Fibroblast of upper back skin (primary cell): ENCODE data around the gene LRIT3.

ENCODE experiments used
- DNase-seq: peaks from one replicate; pipeline ENCODE4 v3.0.0-alpha.2; 2013

LRIT3 gene, protein sequence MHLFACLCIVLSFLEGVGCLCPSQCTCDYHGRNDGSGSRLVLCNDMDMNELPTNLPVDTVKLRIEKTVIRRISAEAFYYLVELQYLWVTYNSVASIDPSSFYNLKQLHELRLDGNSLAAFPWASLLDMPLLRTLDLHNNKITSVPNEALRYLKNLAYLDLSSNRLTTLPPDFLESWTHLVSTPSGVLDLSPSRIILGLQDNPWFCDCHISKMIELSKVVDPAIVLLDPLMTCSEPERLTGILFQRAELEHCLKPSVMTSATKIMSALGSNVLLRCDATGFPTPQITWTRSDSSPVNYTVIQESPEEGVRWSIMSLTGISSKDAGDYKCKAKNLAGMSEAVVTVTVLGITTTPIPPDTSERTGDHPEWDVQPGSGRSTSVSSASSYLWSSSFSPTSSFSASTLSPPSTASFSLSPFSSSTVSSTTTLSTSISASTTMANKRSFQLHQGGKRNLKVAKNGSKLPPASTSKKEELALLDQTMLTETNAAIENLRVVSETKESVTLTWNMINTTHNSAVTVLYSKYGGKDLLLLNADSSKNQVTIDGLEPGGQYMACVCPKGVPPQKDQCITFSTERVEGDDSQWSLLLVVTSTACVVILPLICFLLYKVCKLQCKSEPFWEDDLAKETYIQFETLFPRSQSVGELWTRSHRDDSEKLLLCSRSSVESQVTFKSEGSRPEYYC

DNA sequence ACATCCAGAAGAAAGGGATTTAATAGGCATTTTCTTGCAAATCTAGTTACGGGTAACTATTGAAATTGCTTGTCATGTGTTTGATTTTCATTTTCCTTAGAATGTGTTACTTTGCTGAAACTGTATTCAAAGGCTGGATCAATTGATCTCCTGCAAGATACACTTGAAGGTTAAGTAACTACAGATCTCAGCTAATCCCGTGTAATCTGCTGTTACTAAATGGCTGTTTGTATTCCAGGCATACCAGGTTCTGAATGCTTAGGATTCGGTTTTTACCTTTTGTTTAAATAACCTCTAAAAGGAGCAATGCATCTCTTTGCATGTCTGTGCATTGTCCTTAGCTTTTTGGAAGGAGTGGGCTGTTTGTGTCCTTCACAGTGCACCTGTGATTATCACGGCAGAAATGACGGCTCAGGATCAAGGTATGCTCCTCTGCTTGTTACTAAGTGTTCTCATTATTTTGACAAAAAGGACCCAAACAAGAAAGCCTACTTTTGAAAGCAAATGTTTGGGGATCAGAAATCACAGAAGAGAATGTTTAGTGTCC lies at the start of gene LRIT3:
LRIT3 (plus strand) TSS at position 212 of the 547 bp plus-strand sequence; CDS start at position 307, 95 bp downstream.
- DNase-seq: no peak

DNA sequence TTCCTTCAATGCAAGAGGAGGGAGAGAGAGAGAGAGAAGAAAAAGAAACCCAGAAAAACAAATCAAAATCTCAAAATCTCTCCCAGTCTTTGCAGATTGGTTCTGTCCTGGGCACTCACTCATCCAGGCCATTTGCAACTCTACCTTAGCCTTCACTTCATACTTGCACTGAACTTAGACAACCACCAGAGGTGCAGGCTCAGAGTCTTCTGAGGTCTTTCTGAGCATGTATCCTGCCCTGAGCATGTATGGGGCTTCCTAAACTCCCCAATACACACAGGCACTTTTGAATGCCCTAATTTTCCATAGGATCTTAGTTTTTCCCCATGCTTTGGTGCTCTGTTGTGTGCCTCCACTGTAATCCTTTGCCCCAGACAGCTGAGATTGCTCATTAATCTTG lies 49.0 kb upstream of the LRIT3 start:
- no peak for DNase-seq

DNA sequence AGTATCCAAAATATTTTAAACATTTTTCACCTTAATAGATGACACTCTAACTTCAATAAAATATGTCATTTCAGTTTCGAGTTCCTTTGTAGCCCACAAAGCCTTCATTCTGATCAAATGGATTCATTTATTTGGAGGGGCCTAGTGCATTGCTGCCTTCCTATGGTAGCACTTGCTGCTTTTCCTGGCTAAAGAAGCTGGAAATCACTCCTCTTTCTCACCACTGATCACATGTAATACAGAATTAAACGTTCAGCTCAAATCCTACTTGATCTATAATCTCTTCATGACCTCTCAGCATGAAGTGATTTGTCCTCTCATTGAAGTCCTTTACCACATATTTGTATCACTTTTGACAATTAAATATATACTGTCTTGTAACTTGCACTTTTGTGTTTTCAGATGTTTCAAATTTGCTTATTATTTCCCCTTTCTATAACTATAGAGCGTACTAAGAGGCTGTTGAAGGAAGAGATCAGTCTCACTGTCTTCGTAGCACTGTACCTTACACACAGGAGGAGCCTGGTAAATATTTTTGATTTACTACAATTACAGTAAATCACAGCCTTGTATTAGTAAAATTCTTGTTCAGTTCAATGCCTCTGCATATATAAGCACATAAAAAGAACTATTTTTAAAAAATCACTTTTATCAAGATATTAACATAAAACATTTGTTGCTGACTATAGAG lies 46.7 kb upstream of the LRIT3 start:
- no peak for DNase-seq

DNA sequence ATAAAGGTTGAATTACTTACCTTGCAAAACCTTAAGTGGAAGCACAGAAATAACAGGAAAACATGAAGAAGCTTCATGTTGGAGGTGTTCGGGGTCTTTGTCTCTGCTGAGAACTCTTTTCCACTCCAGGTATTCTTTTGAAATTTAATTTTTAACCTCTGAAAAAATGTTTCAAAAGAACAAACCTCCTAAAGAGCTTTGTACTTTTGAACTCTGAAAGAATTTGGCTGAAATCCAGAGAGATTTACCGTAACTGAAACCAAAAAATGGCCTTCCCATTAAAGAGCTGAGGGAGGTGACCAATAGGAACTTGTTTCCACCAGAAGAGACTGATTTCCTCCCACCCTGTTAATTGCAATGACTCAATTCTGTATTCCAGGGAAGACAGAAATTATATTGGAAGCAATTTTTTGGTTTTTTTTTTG lies 46.0 kb upstream of the LRIT3 start, which contains the start of gene CFI:
CFI (minus strand) TSS at position 105 of the 425 bp plus-strand sequence; CDS start at position 77, 28 bp downstream.
- DNase-seq: peak; percentile 82

DNA sequence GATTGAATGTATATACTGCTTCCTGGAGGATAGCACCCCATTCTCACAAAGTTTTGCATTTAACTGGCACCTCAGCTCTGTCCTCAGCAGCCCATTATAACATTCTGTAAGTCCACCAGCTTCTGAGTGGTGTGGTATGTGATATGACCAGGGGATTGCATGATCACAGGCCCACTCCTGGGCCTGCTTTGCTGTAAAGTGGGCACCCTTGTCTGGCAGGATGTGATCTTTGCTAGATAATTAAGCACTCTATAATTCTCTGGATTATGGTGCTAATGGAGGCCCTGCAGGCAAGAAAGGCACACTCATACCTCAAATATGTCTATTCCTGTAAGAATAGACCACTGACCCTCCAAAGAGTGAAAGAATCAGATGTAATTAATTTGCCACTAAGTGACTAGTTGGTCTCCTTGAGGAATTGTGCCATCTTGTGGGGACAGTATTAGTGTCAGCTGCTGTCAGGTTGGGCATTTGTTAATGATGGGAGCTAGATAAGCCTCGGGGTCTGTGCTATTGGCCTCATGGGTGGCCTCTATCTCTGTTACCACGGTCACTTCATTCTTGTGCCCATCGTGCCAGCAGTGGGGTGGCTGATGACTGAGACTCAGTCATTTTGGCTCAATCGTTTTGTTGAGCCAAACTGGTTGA lies 43.9 kb upstream of the LRIT3 start:
- DNase-seq: peak; percentile 72

DNA sequence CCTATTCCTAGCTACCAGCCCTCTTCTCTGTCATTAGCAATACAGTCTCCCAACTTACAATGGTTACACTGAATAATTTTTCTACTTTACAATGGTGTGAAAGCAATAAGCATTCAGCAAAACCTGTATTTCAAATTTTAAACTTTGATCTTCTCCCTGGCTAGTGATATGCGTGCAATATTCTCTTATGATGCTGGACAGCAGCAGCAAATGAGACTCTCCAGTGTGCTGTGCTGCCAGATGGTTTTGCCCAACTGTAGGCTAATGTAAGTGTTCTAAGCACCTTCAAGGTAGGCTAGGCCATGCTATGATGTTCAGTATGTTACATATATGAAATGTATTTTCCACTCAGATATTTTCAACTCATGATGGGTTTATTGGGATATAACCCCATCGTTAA lies 38.3 kb upstream of the LRIT3 start:
- no peak for DNase-seq

DNA sequence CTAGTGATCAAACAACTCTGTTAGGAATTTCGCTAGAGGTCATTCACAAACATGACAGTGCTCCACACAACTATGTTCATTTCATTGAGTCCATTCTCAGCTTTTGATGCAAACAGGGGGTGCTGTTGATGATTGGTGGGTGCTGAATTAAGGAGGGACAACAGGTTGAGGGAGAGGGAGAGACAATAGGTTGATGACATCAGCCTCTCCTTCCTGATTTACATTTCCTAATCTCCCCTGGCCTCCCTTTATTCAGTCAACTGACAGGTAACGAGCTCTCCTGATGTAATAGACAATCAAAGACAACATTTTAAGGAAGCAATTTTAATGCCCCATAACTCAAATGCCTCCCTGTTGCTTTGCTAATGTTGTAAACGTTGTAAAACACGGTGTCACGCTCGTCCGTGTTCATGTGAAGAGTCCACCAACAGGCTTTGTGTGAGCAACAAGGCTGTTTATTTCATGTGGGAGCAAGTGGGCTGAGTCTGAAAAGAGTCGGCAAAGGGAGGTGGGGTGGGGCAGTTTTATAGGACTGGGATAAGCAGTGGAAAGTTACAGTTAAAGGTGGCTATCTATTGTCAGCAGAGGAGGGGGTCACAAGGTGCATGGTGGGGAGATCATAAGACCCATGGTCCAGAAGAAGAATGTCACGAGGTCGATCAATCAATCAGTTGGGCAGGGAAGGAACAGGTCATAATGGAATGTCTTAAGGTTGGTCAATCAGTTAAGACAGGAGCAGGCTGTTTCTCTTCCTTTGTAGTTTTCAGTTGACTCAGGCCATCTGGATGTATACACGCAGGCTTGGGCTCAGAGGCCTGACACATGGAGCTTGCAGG lies 37.1 kb upstream of the LRIT3 start:
- DNase-seq: no peak

DNA sequence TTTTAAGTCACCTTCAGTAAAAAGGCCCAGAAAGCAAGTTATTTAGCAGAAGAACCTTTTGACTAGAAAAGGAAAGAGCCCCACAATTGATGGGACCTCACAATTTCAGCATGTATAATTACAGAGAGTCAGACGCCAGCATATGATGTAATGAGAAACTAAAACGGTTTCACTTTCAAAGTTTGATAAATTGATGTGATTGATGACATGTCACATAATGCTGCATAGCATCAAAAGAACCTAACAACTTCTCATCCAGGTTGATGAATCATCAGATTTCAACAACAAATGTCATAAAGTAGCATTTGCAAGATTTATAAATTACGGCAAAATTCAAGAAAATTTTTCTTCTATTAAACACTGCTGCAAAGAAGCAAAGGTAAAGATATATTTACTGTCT lies 36.2 kb upstream of the LRIT3 start:
- no peak for DNase-seq

DNA sequence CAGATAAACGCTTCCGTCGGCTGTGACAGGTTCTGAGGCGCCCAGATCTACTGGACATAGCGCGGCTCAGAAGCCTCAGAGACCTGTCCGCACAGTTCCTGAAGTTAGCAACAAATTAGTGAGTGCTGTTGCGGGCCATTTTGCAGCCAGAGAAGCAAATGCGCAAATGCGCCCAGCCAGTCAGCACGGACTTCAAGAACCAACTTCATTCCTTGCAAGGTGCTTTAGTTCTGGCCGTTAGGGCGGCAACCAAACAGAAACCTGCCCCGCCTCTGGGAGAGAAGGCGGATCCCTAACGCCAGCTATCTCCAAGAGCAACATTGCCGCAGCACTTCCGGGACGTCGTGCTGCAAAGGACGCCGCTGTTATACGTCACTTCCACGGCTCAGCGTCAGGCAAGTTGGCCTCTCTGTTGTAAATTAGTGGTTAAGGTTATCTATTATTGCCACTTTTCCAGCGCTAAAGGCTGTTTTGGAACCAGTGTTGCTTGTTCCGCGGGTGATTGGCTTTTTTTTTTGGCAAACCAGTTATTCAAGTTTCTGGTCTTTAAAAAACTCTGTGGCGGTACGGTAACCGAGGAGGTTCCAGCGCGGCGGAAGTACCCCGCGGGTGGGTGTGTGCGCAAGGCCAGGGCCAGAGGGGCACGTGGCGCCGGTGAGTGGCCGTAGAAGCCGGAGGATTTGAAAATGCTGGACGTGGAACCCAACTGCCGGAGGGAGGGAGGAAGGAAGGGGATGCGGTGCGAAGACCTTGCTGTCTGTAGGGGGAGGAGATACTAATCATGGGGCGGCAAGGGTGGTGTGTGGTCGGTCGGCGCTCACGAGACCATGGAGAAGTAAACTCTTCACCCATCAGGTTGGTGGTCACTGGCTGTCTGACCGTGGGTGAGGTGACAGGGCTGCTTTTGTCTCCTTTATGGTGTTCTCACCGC lies 32.5 kb upstream of the LRIT3 start, which contains the start of gene GAR1:
GAR1 (plus strand) TSS at position 612 of the 931 bp plus-strand sequence. CDS start 403 bp downstream, outside the sequence.
- DNase-seq: peak; percentile 91

DNA sequence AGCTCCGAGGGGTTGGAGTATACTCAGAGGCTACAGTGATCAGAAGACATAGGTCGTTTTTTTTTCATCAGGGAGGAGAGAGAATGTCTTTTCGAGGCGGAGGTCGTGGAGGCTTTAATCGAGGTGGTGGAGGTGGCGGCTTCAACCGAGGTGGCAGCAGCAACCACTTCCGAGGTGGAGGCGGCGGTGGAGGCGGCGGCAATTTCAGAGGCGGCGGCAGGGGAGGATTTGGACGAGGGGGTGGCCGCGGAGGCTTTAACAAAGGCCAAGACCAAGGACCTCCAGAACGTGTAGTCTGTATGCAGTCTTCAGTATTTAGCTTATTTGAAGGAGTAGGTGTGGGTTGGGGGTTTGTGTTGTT lies 31.8 kb upstream of the LRIT3 start:
- DNase-seq: no peak

DNA sequence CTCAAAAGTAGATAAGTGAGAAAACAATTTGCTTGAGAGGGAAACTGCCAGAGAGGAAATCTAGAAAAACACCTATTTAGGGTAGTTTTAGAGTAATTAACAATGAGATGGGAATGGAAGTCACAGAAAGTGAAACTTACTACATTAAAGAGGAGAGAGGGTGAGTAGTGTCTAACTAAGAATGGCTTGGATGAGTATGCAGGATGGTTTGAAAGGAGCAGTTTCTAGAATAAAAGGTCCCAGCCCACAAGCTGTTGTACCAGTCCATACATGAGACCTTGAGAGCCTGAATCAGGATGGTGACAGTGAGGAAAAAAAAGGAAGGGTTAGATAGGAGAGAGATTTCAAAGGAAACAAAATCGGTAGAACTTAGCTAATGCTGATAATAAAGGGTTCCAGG lies 31.0 kb upstream of the LRIT3 start:
- no peak for DNase-seq

DNA sequence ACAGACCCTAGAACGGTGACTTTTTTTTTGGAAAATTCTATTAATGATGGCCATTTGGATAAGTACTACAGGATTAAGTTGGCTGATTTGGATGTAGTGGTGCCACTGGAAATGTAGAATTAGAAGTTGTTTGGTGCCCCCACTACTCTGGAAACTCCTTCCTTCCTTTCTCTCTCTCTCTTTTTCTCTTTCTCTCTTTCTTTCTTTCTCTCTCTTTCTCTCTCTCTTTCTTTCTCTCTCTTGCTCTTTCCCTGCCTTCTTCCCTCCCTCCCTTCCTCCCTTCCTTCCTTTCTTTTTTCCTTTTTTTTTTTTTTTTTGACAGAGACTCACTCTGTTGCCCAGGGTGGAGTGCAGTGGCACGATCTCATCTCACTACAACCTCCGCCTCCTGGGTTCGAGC lies 29.6 kb upstream of the LRIT3 start:
- no peak for DNase-seq

DNA sequence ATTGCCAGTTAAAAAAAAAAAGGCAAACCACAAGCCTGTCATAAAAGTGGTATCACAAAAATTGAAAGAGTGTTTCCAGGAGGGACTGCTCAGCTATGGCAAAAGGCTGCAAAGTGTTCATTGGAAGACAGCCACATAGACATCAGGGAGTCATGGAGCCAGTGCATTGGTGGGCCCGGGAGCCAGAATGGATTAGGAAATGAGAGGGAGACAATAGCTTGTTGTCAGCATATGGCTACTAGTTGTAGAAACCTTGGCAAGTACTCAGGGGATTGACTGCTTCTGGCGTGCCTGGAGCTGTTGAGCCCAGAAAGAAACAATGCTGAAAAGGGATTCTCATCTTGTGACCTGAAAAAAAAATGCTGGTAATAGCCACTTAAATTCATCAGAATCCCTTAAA lies 27.3 kb upstream of the LRIT3 start:
- DNase-seq: no peak

DNA sequence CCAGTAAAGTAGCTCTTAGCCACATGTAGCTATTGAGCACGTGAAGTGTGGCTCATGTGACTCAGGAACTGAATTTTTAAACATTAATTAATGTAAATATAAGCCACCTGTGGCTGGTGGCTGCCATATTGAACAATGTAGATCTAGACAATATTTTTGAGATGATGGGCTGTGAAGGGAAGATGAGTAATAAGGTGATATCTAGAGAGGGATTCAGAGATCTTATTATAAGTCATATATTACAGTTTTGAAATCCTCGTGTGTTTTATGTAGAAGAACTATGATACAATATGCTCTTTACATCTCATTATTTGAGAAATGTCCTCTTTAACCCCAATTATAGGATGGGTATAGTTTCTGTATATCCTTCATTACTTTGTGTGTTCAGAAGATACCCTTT lies 26.7 kb upstream of the LRIT3 start:
- DNase-seq: no peak

DNA sequence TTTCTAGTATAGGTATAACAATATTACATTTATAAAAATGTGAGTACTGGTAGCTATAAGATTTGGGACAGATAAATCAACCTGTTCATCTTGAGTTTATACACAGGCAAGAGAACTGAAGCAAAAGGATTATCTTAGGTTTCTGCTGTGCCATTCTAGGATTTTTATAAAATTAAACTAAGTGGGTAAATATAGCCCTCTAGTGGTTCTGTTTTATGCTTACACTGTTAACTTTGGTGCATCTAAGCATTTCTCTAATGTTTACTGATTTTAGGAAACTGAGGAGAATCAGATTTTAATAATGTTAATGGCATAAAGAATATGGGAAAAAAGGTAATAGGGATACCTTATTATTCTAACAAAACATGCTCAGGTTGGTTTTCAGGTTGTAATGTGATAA lies 21.2 kb upstream of the LRIT3 start:
- DNase-seq: peak; percentile 7

DNA sequence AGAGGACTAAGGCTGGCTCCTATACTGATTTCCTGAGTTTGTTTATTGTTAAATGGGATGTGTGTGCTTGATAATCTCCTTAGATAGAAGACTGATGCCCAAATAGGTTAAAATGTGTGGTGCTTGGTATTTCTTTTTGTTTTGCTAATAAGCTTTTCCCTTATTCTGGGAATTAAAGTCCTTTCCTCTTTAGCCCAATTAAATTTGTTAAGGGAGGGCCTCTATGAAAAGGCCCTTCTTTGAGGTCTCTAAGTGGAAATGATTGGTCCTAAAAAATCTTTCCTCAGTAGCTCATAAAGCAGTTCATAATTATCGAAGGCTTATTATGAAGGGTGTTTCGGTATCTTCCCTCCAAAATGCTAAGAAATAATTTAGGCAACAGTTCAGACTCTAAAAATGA lies 20.2 kb upstream of the LRIT3 start, which contains the start of gene RRH:
RRH (plus strand) TSS at position 301 of the 400 bp plus-strand sequence; CDS start at position 357, 56 bp downstream.
- DNase-seq: no peak

DNA sequence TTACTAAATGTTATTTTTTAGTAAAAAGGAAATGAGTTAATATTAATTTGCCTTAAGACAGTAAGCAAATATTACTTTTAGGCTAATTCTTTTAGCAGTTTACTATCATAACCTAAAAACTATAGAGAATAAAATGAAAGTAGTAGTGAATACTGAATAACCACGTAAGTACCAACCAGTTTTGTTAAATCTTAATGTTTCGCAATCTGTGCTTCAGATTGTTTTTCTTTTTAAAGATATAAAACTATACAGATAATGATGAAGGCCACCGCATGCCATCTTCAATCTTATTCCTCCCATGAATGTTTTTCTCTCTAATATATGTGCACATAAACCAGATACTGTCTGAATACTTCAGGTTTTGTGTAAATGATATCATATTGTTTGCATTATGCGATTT lies 14.2 kb upstream of the LRIT3 start:
- DNase-seq: no peak

DNA sequence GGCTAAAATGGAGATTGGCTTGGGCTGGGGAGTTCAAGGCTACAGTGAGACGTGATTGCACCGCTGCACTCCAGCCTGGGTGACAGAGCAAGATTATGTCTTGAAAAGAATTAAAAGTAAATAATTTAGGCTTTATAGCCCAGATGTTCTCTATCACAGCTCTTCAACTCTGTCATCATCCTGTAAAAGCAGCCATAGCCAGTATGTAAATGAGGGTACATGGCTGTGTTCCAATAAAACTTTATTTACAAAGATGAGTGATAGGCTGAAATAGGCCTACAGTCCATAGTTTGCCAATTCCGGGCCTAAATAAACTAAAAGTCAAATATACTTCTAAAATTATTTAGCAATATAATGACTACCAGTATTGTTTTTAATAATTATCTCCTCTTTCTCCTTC lies 10.9 kb upstream of the LRIT3 start:
- no peak for DNase-seq

DNA sequence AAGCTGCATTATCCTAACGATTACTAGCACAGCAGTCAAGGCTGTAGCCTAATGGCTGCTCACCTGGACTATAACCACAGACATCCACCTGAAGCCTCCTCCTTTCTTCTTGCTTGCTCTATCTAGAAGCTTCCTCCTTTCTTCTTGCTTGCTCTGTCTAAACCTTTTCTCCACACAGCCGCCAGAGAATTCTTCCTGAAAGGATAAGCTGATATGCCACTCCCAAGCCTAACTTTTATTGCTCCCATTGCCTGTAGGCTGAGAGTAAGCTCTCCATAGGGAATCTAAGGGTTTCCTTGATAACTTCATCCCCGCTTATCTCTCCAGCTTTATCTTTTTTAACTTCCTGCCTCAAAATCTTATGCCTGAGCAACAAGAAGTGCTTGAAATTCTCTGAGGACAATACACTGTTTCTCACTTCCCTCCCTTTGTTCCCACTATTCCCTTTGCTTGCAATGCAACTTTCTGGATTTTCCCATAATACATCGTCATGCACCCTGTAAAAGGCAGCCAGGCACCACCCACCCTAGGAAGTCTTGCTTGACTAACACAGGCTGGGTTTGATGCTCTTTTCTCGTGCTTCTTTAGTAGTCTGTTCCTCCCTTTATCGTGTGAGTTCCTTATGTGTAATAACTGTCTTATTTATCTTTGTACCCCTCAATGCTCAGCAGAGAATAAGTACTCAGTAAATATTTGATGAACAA lies 1.4 kb upstream of the LRIT3 start:
- no peak for DNase-seq

DNA sequence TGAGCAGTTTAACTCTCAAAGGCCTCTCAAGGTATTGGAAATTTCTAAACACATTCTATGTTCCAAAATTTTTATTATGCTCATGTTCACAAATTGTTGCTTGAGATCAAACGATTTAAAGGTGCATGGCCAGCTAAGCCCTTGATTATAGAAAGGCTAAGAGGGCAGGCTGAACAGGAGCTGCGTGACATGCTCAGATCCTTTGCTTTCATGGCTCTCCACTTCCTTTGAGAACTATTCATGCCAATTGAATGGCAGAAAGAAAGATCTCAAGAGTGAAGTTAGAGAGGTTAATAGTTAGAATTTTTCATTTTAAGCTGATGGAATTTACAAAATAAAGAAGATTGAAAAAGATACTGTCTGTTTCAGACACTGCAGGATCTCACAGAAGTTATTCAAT lies 594 bp downstream of the LRIT3 start:
- DNase-seq: no peak
